SK-N-SH (cell line): ENCODE results near the gene CHRM5.

Source experiments
- CTCF ChIP-seq: fragments of 200-600 bp; sonication (generic); IDR thresholded peaks from 2 replicates; pipeline ENCODE4 v1.6.1; 2017; ENCODE audit warnings: antibody characterized with exemption, mild to moderate bottlenecking, moderate library complexity
- MAX ChIP-seq: IDR thresholded peaks from 2 replicates; pipeline ENCODE4 v1.4.0; 2012; ENCODE audit warnings: low read depth
- ZBTB33 ChIP-seq: IDR thresholded peaks from 2 replicates; pipeline ENCODE4 v1.4.0; 2012; ENCODE audit warnings: low read depth, borderline replicate concordance

- TF ChIP-seq CTCF: no peak
- TF ChIP-seq MAX: no peak
- TF ChIP-seq ZBTB33: no peak
These were observed at the start of gene CHRM5 for GRCh38 chr15:33968224-33968623.
